NAMALWA (cell line): ENCODE data around the gene LZTR1.

Experiments used
- DNase-seq: peaks from one replicate; pipeline ENCODE4 v3.0.0-alpha.2; 2015; ENCODE audit warnings: low spot score

LZTR1 gene

GRCh38 chr22:20980938-20981722, 967 bp upstream of the LZTR1 start:
- no peak for DNase-seq

DNA sequence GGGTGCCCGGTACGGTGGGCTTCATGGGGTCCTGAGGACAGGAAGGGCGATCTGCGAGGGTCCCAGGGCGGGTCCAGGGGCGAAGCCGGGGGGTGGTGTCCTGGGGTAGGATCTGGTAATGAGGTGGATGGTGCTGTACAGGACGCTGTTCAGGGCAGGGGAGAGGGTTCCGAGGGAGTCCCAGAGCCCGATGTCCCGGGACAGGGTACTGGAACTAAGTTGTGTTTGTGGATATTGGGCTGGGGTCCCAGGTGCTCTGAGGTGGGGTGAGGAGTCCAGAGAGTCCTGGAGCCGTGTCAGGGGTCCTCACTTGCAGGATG, 426 bp downstream of the LZTR1 start:
- DNase-seq: no peak

DNA sequence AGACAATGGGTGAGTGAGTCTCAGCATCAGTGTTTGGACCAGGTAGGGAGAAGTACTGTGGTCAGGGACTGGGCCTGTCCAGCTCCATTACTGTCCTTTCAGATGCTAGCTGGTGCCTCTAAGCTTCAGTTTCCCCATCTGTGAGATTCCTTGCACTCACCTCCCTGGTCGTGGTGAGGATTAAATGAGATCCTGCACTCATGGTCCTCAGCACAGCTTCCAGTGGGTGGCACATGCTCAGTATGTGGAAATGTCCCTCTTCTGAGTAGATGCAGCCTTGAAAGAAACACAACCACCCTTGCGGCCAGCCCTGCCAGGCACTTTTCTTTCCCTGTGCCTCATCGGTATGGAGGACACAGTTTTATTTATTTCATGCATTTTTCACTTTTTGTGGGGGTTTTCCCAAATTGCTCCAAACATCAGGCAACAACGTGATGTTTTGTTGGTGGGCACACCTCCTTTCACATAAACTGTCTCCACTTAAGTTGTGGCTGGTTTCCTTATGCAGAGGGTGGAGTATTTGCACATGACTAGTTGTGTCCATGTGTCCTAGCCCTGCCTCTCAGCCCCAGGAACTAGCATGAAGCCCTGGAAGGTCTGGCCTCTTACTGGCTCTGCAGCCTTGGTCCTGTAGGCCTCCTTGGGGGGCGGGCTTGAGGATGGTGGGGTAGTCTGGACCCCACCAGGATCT, 1.1 kb downstream of the LZTR1 start:
- DNase-seq: no peak

GRCh38 chr22:20985720-20986119, 3.6 kb downstream of the LZTR1 start:
- no peak for DNase-seq

DNA sequence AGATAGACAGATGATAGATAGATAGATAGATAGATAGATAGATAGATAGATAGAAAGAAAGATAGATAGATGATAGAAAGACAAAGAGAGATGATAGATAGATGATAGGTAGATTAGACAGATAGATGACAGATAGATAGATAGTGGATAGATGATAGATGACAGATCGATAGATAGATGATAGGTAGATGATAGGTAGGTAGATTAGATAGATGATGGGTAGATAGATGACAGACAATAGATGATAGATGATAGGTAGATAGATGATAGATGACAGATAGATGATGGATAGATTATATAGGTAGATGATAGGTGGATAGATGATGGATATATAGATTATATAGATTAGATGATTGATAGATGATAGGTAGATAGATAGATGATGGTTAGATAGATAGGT, 4.3 kb downstream of the LZTR1 start:
- DNase-seq: no peak

GRCh38 chr22:20987375-20987774, 5.3 kb downstream of the LZTR1 start:
- no peak for DNase-seq

GRCh38 chr22:20988573-20989322, 6.7 kb downstream of the LZTR1 start:
- DNase-seq: no peak

DNA sequence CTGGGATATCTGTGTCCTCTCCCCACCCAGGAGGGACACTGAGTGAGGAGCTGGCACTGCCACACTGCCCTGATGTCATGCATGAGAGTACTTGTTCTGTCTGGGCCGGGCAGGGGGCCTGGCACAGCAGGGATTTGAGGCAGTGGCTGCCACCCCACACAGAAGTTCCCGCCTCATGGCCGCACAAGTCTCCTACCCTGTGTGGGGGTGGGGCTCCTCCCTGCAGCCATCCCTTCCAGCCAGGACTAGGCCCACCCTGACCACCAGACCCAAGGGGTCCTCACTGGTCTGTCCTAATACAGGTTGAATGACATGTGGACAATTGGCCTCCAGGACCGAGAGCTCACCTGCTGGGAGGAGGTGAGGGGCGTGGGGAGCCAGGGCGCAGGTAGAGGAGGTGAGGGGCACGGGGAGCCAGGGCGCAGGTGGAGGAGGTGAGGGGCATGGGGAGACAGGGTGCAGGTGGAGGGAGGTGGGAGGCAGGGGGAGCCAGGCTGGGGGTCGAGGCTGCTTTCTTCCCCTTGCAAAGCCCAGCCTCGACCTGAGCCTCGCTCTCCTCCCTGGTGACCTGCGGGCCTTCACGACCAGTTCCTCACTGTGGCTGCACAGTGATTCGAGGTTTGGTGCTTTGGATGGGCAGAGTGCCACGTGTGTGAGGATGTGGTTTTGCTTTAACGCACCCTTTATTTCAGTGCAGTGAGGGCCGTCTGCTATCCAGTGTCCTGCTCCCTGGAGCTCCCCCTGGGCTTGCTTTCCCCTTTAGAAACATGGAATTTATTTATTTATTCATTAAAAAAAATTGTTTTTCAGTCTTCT, 7.4 kb downstream of the LZTR1 start:
- DNase-seq: no peak

GRCh38 chr22:20990184-20991180, 8.4 kb downstream of the LZTR1 start:
- DNase-seq: no peak

GRCh38 chr22:20991252-20992055, 9.4 kb downstream of the LZTR1 start:
- no peak for DNase-seq

GRCh38 chr22:20992056-20992442, 10.0 kb downstream of the LZTR1 start:
- DNase-seq: no peak

- DNase-seq: no peak
These were observed 10.6 kb downstream of the LZTR1 start for GRCh38 chr22:20992456-20993303.

- DNase-seq: no peak
These were observed 11.4 kb downstream of the LZTR1 start for GRCh38 chr22:20993304-20994127.

DNA sequence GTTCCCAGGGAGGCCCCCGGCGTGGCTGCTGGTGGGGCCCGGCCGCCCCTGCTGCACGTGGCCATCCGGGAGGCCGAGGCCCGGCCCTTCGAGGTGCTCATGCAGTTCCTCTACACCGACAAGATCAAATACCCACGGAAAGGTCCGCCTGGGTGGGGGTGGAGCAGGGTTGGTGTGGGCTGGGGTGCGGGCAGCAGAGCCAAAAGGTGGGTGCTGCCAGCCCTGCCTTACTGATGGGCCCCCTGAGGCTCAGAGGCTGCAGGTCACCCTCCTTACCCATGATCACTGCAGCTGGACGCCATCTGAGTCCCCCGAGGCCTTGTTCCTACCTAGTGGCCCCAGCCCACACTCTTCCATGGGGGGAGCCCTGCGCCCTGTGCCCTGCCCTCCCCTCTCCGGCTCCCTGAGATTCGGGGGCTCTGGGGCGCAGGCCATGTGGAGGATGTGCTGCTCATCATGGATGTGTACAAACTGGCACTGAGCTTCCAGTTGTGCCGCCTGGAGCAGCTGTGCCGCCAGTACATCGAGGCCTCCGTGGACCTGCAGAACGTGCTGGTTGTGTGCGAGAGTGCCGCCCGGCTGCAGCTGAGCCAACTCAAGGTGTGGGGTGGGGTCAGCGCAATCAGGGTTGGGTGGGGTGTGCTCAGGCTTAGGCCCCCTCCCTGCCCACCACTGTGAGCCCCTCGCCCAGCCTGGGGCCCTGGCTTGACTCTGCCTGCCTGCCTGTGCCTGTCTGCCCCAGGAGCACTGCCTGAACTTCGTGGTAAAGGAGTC, 12.2 kb downstream of the LZTR1 start:
- no peak for DNase-seq

DNA sequence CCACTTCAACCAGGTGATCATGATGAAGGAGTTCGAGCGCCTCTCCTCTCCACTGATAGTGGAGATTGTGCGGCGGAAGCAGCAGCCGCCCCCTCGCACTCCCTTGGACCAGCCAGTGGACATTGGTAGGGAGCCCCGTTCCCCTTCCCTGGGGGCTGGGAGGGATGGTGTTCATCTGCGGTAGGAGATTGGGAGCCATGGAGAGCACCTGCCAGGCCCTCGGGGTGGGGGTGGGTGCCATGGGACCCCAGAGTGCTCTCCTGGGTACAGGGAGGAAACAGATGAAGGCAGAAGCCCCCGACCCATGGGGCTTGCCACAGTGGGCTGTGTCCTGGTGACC, 12.8 kb downstream of the LZTR1 start:
- no peak for DNase-seq

DNA sequence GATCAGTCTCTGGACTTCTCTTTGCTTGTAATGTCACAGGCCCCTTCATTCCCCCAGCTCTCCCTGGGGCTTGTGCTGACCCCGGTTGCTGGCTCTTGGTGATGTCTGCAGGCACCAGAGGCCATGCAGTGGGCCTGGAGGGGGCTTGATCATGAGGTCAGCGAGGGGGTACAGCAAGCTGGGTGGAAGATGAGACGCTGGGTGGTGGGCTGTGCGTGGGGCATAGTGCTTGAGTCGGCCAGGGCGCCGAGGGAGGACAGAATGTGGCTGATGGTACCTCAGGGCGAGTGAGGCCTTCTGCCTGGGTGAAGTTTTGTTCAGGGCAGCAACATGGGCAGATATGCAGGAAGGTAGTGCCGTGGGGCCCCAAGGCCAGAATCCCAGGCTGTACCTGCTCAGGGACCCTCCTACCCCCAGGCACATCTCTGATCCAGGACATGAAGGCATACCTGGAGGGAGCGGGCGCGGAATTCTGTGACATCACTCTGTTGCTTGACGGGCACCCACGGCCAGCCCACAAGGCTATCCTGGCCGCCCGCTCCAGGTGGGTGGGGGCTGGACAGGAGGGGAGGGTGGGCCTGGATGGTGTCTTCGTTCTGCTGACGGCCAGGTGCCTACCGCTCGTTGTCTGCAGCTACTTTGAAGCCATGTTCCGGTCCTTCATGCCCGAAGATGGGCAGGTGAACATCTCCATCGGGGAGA, 13.4 kb downstream of the LZTR1 start:
- no peak for DNase-seq

DNA sequence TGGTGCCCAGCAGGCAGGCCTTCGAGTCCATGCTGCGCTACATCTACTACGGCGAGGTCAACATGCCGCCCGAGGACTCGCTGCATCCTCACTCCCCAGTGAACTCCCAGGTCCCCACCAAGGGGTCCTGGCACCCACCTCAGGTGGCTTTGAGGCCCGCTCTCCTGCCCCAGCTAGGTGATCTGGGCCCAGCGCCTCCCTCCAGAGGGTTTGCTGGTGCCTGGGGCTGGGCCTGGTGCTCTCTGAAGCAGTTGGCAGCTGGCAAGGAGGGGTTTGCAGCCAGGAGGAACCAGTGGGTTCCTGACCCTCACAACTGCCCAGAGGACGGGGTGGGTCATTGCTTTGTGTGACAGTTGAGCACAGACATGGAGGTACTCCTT, 13.9 kb downstream of the LZTR1 start:
- no peak for DNase-seq
